Erythroblast (primary cell): Measurements from ENCODE around the gene RERE.

Experiments
- GATA1 ChIP-seq: IDR thresholded peaks from 2 replicates; pipeline ENCODE4 v1.6.1; 2011; ENCODE audit warnings: low read depth, mild to moderate bottlenecking, control low read depth, low read length, moderate library complexity
- POLR2A ChIP-seq: IDR thresholded peaks from 2 replicates; pipeline ENCODE4 v1.6.1; 2011; ENCODE audit warnings: mild to moderate bottlenecking, low read length

DNA sequence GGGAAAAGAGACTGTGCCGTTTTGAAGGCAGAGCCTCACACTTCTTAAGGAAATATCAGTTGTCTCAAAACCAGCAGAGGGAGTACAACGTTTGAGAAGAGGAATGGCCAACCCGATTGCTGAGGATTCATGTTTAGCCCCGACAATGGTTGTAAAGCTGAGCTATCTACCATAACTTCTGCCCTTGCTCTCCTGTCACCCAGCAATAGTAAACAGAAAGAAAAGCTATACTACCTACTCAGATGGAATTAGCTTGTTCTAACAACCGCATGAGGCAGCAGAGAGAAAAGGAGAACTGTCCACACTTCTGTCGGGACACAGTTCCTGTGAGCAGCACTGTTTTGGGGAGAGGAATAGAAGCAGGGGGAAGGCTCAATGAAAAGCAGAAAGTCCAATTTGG is 408.3 kb downstream of the RERE start:
- TF ChIP-seq POLR2A, result no peak
- no peak for TF ChIP-seq GATA1
